Measurements from ENCODE around the gene NRP2. TPM values are rescaled to one million over a fixed set of nuclear protein-coding genes. Genes with fewer than 3 reads are reported as not detected.

The NRP2 gene
- total RNA-seq, 2 donors from 2014 or later = 69.7 to 92.4 TPM

DNA sequence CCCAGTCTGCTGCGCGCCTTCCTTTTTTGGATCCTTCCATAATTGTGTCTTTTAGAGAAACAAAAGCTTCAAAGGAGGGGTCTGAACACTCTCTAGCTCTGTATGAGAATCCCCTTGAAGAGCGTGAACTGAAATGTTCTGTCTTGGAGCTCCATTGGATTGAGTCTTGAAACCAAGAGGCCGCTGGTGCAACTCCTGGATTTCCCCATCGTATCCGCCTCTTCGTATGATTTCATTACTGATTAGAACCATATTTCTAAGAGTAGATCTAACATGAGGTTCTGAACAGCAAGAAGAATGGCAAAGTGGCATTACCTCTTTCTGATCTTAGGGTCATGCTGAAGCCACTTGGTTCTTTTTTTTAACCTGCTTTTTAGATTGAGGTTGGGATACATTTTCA is 31.4 kb upstream of the NRP2 start:
- no peak overlapping the region for H3K4me3 Mint-ChIP-seq
- TF ChIP-seq, protein P1, sequence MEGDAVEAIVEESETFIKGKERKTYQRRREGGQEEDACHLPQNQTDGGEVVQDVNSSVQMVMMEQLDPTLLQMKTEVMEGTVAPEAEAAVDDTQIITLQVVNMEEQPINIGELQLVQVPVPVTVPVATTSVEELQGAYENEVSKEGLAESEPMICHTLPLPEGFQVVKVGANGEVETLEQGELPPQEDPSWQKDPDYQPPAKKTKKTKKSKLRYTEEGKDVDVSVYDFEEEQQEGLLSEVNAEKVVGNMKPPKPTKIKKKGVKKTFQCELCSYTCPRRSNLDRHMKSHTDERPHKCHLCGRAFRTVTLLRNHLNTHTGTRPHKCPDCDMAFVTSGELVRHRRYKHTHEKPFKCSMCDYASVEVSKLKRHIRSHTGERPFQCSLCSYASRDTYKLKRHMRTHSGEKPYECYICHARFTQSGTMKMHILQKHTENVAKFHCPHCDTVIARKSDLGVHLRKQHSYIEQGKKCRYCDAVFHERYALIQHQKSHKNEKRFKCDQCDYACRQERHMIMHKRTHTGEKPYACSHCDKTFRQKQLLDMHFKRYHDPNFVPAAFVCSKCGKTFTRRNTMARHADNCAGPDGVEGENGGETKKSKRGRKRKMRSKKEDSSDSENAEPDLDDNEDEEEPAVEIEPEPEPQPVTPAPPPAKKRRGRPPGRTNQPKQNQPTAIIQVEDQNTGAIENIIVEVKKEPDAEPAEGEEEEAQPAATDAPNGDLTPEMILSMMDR (conservative IDR thresholded peaks at IDR 0.05) = no peak
- no peaks in the 10 kb centered on the region for H3K9me3 Mint-ChIP-seq
- H3K9ac ChIP-seq (ENCODE audit: extremely low read depth, low read length, poor library complexity, severe bottlenecking) = no peak overlapping the region
- no peaks in the 10 kb centered on the region for H3K36me3 Mint-ChIP-seq (ENCODE audit: low read depth)
- H3K4me3 ChIP-seq (ENCODE audit: low read length) = no peak overlapping the region
- 98 to 100% methylated on average over 4 to 7 of the region's 7 CpGs for WGBS, 2 experiments (ENCODE audit: insufficient coverage in 1 of 2, insufficient read length in 1 of 2)
- H3K27me3 ChIP-seq (ENCODE audit: control insufficient read depth, insufficient read depth, low read length, poor library complexity, severe bottlenecking) = no peaks in the 10 kb centered on the region
- no peak overlapping the region for H3K27ac ChIP-seq (ENCODE audit: low read depth, low read length)
- no peaks in the 10 kb centered on the region for H3K4me1 ChIP-seq (ENCODE audit: control insufficient read depth, insufficient read depth, low read length)
- DNase-seq = no peak
- H3K4me1 Mint-ChIP-seq = peaks cover 14% of the 10 kb centered on the region
- no peak overlapping the region for H3K27ac Mint-ChIP-seq
- H3K27me3 Mint-ChIP-seq (ENCODE audit: insufficient read depth) = peaks cover 8% of the 10 kb centered on the region
- H3K9me3 ChIP-seq (ENCODE audit: control insufficient read depth, low read length) = no peaks in the 10 kb centered on the region
- H3K36me3 ChIP-seq (ENCODE audit: control insufficient read depth, insufficient read depth, low read length) = no peaks in the 10 kb centered on the region

DNA sequence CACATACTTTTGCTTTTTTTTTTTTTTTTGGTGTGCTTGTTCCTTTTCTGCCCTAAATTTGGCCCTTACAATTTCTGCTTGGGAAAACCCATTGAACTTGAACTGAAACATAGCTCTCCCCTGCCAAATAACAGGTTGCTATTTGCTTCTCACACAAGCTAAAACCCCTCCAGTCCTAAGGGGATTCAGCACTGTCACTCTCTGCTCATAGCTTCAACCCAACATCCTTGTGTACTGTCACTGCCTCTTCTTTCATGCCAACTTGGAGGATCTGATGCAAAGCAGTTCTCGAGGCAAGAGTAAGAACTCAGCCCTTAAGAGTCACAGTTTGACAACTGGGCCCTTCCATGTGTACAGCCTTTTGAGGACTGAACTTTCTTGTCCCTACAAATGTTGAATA is 30.6 kb upstream of the NRP2 start:
- no peaks in the 10 kb centered on the region for H3K4me1 ChIP-seq (ENCODE audit: control insufficient read depth, insufficient read depth, low read length)
- Mint-ChIP-seq H3K9me3 (no peaks in the 10 kb centered on the region), H3K27ac (no peak overlapping the region), H3K36me3 (ENCODE audit: low read depth) (no peaks in the 10 kb centered on the region), H3K27me3 (ENCODE audit: insufficient read depth) (peaks cover 11% of the 10 kb centered on the region), H3K4me1 (peaks cover 14% of the 10 kb centered on the region), H3K4me3 (no peak overlapping the region)
- DNase-seq = no peak
- 0% methylated on average over 1 of the region's 1 CpG; no CpG with 5 or more reads in 1 of the 2 experiments for WGBS, 2 experiments (ENCODE audit: insufficient coverage in 1 of 2, insufficient read length in 1 of 2)
- H3K9me3 ChIP-seq (ENCODE audit: control insufficient read depth, low read length) = no peaks in the 10 kb centered on the region
- H3K27me3 ChIP-seq (ENCODE audit: control insufficient read depth, insufficient read depth, low read length, poor library complexity, severe bottlenecking) = peaks cover 3% of the 10 kb centered on the region
- H3K36me3 ChIP-seq (ENCODE audit: control insufficient read depth, insufficient read depth, low read length) = no peaks in the 10 kb centered on the region
- H3K9ac ChIP-seq (ENCODE audit: extremely low read depth, low read length, poor library complexity, severe bottlenecking) = no peak overlapping the region
- TF ChIP-seq, protein P1 (conservative IDR thresholded peaks at IDR 0.05) = no peak
- H3K27ac ChIP-seq (ENCODE audit: low read depth, low read length) = no peak overlapping the region
- H3K4me3 ChIP-seq (ENCODE audit: low read length) = no peak overlapping the region

DNA sequence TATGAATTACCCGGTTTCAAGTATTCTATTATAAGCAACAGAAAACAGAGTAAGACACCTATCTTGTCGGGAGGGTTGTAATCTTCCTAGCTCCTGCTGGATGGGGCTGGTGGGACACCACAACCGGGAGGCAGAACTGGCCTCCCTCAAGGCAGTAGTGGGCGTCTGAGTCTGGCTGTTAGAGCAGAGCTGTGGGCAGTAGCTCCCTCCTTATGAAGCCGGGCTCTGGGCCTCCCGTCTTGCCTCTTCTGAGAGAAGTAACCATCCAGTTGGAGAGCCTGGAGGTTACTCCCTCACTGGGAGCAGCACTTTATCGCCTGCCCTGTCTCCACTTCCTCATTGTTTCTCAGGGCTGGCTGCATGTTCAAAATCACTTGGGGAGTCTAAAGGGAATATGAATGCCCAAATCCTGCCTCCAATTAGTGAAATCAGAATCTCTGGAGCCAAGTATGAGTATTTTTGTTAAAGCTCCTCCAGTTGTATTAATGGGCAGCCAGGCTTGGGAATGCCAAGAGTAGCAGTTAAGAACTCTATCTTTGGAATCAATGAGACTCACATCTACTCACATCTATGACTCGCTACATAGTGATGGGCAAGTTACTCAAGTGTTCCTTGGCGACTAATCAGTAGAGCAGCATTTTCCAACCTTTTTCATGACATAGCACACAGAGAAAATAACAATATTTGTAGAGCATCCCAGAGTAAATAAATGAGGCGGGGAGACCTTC is 27.3 kb upstream of the NRP2 start:
- Mint-ChIP-seq H3K4me1 (peaks cover 6% of the 10 kb centered on the region), H3K4me3 (no peak overlapping the region), H3K9me3 (no peaks in the 10 kb centered on the region), H3K27me3 (ENCODE audit: insufficient read depth) (peaks cover 10% of the 10 kb centered on the region), H3K36me3 (ENCODE audit: low read depth) (no peaks in the 10 kb centered on the region), H3K27ac (no peak overlapping the region)
- peaks cover 23% of the 10 kb centered on the region for H3K27me3 ChIP-seq (ENCODE audit: control insufficient read depth, insufficient read depth, low read length, poor library complexity, severe bottlenecking)
- no peaks in the 10 kb centered on the region for H3K36me3 ChIP-seq (ENCODE audit: control insufficient read depth, insufficient read depth, low read length)
- H3K4me3 ChIP-seq (ENCODE audit: low read length) = no peak overlapping the region
- no peak overlapping the region for H3K27ac ChIP-seq (ENCODE audit: low read depth, low read length)
- DNase-seq = no peak
- TF ChIP-seq, protein P1 (conservative IDR thresholded peaks at IDR 0.05) = no peak
- WGBS, 2 experiments (ENCODE audit: insufficient coverage in 1 of 2, insufficient read length in 1 of 2) = 94 to 98% methylated on average over 7 to 10 of the region's 10 CpGs
- H3K9ac ChIP-seq (ENCODE audit: extremely low read depth, low read length, poor library complexity, severe bottlenecking) = no peak overlapping the region
- no peaks in the 10 kb centered on the region for H3K4me1 ChIP-seq (ENCODE audit: control insufficient read depth, insufficient read depth, low read length)
- H3K9me3 ChIP-seq (ENCODE audit: control insufficient read depth, low read length) = no peaks in the 10 kb centered on the region

Data from endodermal cell (in vitro differentiated cells).